ENCODE results near the gene DEFB112.

DEFB112 gene

DNA sequence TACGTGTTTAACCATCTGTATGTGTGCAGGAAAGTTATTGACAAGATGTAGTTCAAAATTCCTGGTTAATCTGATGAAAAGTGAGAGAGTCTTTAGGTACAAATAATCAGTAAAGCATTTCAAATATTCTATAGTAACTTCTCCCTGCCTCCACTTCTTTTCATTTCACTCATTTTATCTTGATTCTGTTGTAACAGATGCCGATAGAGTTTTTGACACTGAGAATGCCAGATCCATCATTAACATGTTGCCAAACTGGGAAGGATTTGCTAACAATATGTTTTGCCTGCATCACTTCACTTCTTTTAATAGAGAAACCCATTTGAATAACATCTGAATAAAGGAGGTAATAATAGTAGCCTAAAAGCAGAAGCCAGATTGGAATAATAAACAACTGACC, 20.4 kb upstream of the DEFB112 start:
- Histone ChIP-seq H3K9me3 (ENCODE audit: insufficient read depth, low read depth, low read length) (no peaks in the 10 kb centered on the region), H3K79me2 (ENCODE audit: insufficient read depth, low read length) (no peaks in the 10 kb centered on the region), H3K36me3 (ENCODE audit: insufficient read depth, low read length) (no peaks in the 10 kb centered on the region), H3K4me1 (ENCODE audit: insufficient read depth, low read length, poor library complexity, severe bottlenecking) (no peaks in the 10 kb centered on the region), H3K9me2 (replicated peaks; ENCODE audit: low read depth, low read length) (no peaks in the 10 kb centered on the region), H3K4me3 (ENCODE audit: low read length, poor library complexity, severe bottlenecking) (no peak overlapping the region), H3F3A (ENCODE audit: low read depth) (no peaks in the 10 kb centered on the region), H3K27me3 (ENCODE audit: insufficient read depth, low read length, poor library complexity, severe bottlenecking) (no peaks in the 10 kb centered on the region), H2AFZ (ENCODE audit: low read length) (no peak overlapping the region), H4K20me1 (ENCODE audit: insufficient read depth, low read length, poor library complexity, severe bottlenecking) (no peaks in the 10 kb centered on the region), H3K4me2 (ENCODE audit: low read depth, low read length, poor library complexity, severe bottlenecking) (no peak overlapping the region), H3K9ac (ENCODE audit: low read depth, low read length, poor library complexity, severe bottlenecking) (no peak overlapping the region)
- no peak for TF ChIP-seq EZH2phosphoT487 (IDR thresholded peaks at IDR 0.05; ENCODE audit: borderline replicate concordance)
- TF ChIP-seq, protein P1, sequence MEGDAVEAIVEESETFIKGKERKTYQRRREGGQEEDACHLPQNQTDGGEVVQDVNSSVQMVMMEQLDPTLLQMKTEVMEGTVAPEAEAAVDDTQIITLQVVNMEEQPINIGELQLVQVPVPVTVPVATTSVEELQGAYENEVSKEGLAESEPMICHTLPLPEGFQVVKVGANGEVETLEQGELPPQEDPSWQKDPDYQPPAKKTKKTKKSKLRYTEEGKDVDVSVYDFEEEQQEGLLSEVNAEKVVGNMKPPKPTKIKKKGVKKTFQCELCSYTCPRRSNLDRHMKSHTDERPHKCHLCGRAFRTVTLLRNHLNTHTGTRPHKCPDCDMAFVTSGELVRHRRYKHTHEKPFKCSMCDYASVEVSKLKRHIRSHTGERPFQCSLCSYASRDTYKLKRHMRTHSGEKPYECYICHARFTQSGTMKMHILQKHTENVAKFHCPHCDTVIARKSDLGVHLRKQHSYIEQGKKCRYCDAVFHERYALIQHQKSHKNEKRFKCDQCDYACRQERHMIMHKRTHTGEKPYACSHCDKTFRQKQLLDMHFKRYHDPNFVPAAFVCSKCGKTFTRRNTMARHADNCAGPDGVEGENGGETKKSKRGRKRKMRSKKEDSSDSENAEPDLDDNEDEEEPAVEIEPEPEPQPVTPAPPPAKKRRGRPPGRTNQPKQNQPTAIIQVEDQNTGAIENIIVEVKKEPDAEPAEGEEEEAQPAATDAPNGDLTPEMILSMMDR (conservative IDR thresholded peaks at IDR 0.05; ENCODE audit: low read length) = no peak

DNA sequence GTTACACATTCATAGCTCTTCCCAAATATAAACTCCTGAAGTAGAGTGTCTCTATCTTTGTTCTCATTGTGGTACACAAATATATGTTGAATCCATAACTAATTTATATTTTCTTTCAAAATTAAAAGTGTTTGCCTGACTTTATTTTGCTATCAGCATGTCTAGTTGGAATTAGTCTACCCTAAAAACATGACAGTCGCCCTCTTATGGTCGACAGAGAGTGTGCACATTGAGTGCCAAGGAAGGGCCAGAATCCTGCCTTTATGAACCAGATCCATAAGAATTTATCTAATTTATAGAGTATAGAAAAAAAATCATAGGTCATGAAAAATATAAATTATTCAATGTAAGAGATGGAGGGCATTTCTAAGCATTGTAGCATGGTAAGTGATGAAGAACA, 12.3 kb upstream of the DEFB112 start:
- H3K36me3 ChIP-seq (ENCODE audit: insufficient read depth, low read length) = no peaks in the 10 kb centered on the region
- no peaks in the 10 kb centered on the region for H3K9me2 ChIP-seq (replicated peaks; ENCODE audit: low read depth, low read length)
- H3K9me3 ChIP-seq (ENCODE audit: insufficient read depth, low read depth, low read length) = no peaks in the 10 kb centered on the region
- no peaks in the 10 kb centered on the region for H4K20me1 ChIP-seq (ENCODE audit: insufficient read depth, low read length, poor library complexity, severe bottlenecking)
- H3K27me3 ChIP-seq (ENCODE audit: insufficient read depth, low read length, poor library complexity, severe bottlenecking) = no peaks in the 10 kb centered on the region
- no peaks in the 10 kb centered on the region for H3K79me2 ChIP-seq (ENCODE audit: insufficient read depth, low read length)
- TF ChIP-seq EZH2phosphoT487 (IDR thresholded peaks at IDR 0.05; ENCODE audit: borderline replicate concordance) = no peak
- TF ChIP-seq, protein P1 (conservative IDR thresholded peaks at IDR 0.05; ENCODE audit: low read length) = peak; percentile 51
- H3K9ac ChIP-seq (ENCODE audit: low read depth, low read length, poor library complexity, severe bottlenecking) = no peak overlapping the region
- H2AFZ ChIP-seq (ENCODE audit: low read length) = no peak overlapping the region
- H3K4me2 ChIP-seq (ENCODE audit: low read depth, low read length, poor library complexity, severe bottlenecking) = no peak overlapping the region
- H3K4me1 ChIP-seq (ENCODE audit: insufficient read depth, low read length, poor library complexity, severe bottlenecking) = no peaks in the 10 kb centered on the region
- no peaks in the 10 kb centered on the region for H3F3A ChIP-seq (ENCODE audit: low read depth)
- no peak overlapping the region for H3K4me3 ChIP-seq (ENCODE audit: low read length, poor library complexity, severe bottlenecking)

DNA sequence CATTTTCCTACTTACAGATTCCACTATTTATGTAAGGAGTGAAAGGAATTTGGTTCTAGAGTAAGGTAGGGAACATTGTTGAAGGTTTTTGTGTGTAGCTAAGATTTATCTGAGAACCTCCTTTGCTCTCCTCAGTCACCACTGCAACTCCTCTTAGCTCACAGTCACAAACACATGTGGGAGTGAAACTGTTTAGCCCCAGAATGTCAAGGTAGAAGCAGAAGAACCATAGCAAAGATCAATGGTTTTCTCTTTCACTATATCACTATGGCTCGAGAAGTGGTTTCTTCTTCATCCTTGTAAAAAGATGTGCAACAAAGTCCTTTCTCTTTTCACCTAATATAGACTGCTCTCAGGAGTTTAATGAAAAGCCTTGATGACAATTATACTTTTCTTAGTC, 6.5 kb upstream of the DEFB112 start:
- Histone ChIP-seq H3K79me2 (ENCODE audit: insufficient read depth, low read length) (no peaks in the 10 kb centered on the region), H3K9me3 (ENCODE audit: insufficient read depth, low read depth, low read length) (no peaks in the 10 kb centered on the region), H3K9me2 (replicated peaks; ENCODE audit: low read depth, low read length) (no peaks in the 10 kb centered on the region), H3K36me3 (ENCODE audit: insufficient read depth, low read length) (no peaks in the 10 kb centered on the region), H3K4me1 (ENCODE audit: insufficient read depth, low read length, poor library complexity, severe bottlenecking) (no peaks in the 10 kb centered on the region), H4K20me1 (ENCODE audit: insufficient read depth, low read length, poor library complexity, severe bottlenecking) (no peaks in the 10 kb centered on the region), H3K27me3 (ENCODE audit: insufficient read depth, low read length, poor library complexity, severe bottlenecking) (no peaks in the 10 kb centered on the region), H3F3A (ENCODE audit: low read depth) (no peaks in the 10 kb centered on the region), H3K4me2 (ENCODE audit: low read depth, low read length, poor library complexity, severe bottlenecking) (no peak overlapping the region), H3K4me3 (ENCODE audit: low read length, poor library complexity, severe bottlenecking) (no peak overlapping the region), H3K9ac (ENCODE audit: low read depth, low read length, poor library complexity, severe bottlenecking) (no peak overlapping the region), H2AFZ (ENCODE audit: low read length) (no peak overlapping the region)
- TF ChIP-seq, protein P1 (conservative IDR thresholded peaks at IDR 0.05; ENCODE audit: low read length) = no peak
- no peak for TF ChIP-seq EZH2phosphoT487 (IDR thresholded peaks at IDR 0.05; ENCODE audit: borderline replicate concordance)
